GM19035 (cell line): ENCODE measurements around the gene LRP1B.

Source experiments
- ATAC-seq: cut with Tn5 transposase; IDR thresholded peaks from one replicate; pipeline ENCODE4 v1.9.1; 2021; ENCODE audit not compliant: unreplicated experiment

The LRP1B gene

GRCh38 chr2:141475801-141476200 lies 655.0 kb downstream of the LRP1B start:
- ATAC-seq = no peak

GRCh38 chr2:141468761-141469160 lies 662.1 kb downstream of the LRP1B start:
- no peak for ATAC-seq

- no peak for ATAC-seq
Observed at GRCh38 chr2:141467331-141467730, 663.5 kb downstream of the LRP1B start.

- no peak for ATAC-seq
Observed at GRCh38 chr2:141464995-141465394, 665.8 kb downstream of the LRP1B start.

GRCh38 chr2:141458351-141458750 lies 672.5 kb downstream of the LRP1B start:
- ATAC-seq = no peak

- ATAC-seq = no peak
Observed at GRCh38 chr2:141455877-141456276, 674.9 kb downstream of the LRP1B start.

- no peak for ATAC-seq
Observed at GRCh38 chr2:141455211-141455826, 675.5 kb downstream of the LRP1B start.

GRCh38 chr2:141440072-141440635 lies 690.7 kb downstream of the LRP1B start:
- ATAC-seq = no peak

GRCh38 chr2:141439524-141439923 lies 691.3 kb downstream of the LRP1B start:
- ATAC-seq = no peak

GRCh38 chr2:141438536-141438935 lies 692.3 kb downstream of the LRP1B start:
- no peak for ATAC-seq

GRCh38 chr2:141437521-141437920 lies 693.3 kb downstream of the LRP1B start:
- ATAC-seq = no peak

GRCh38 chr2:141423124-141423523 lies 707.7 kb downstream of the LRP1B start:
- no peak for ATAC-seq

- ATAC-seq = no peak
Observed at GRCh38 chr2:141417246-141417797, 713.5 kb downstream of the LRP1B start.

- no peak for ATAC-seq
Observed at GRCh38 chr2:141411419-141411818, 719.4 kb downstream of the LRP1B start.

GRCh38 chr2:141399270-141399669 lies 731.5 kb downstream of the LRP1B start:
- ATAC-seq = no peak

- no peak for ATAC-seq
Observed at GRCh38 chr2:141393214-141393545, 737.6 kb downstream of the LRP1B start.

- no peak for ATAC-seq
Observed at GRCh38 chr2:141392517-141393213, 738.2 kb downstream of the LRP1B start.

GRCh38 chr2:141386168-141386567 lies 744.6 kb downstream of the LRP1B start:
- ATAC-seq = no peak

GRCh38 chr2:141384676-141385075 lies 746.1 kb downstream of the LRP1B start:
- ATAC-seq = no peak

GRCh38 chr2:141381946-141382345 lies 748.9 kb downstream of the LRP1B start:
- ATAC-seq = no peak

GRCh38 chr2:141380008-141380979 lies 750.5 kb downstream of the LRP1B start:
- no peak for ATAC-seq
